Epithelial cell of proximal tubule (primary cell): ENCODE measurements around the gene TTLL9. TPM values are rescaled to one million over a fixed set of nuclear protein-coding genes. Genes with fewer than 3 reads are reported as not detected.

ENCODE experiments used
- DNase-seq: peaks from one replicate; pipeline ENCODE4 v3.0.0-alpha.2; 2011; ENCODE audit warnings: low read depth
- H3K4me3 ChIP-seq: 2 replicates; pipeline ENCODE4 v1.5.1; 2011; ENCODE audit warnings: low read depth, mild to moderate bottlenecking, low read length
- CTCF ChIP-seq: conservative IDR thresholded peaks from 2 replicates; pipeline ENCODE4 v1.5.1; 2012; ENCODE audit warnings: low read depth, mild to moderate bottlenecking, low read length
- total RNA-seq: library from RNA; depleted of rRNA; stranded (reverse); fragments of >200 nt; gene quantifications from 2 replicates; pipeline ENCODE4 v1.2.3, GENCODE V29; 2015

Gene TTLL9
- total RNA-seq, 1 donor from 2014 or later: not detected

- no peak for TF ChIP-seq CTCF
- DNase-seq: no peak
- no peak overlapping the region for H3K4me3 ChIP-seq
Observed at GRCh38 chr20:31849306-31849930, 21.0 kb upstream of the TTLL9 start.

GRCh38 chr20:31851240-31851955, 19.0 kb upstream of the TTLL9 start:
- no peak for TF ChIP-seq CTCF
- no peak for DNase-seq

GRCh38 chr20:31853481-31853880, 17.0 kb upstream of the TTLL9 start:
- no peak for TF ChIP-seq CTCF
- H3K4me3 ChIP-seq: no peak overlapping the region
- no peak for DNase-seq

More at GRCh38 chr20:31851240-31851955, 19.0 kb upstream of the TTLL9 start:
- no peak overlapping the region for H3K4me3 ChIP-seq

- no peak for DNase-seq
- no peak for TF ChIP-seq CTCF
- no peak overlapping the region for H3K4me3 ChIP-seq
Observed at GRCh38 chr20:31856516-31856915, 13.9 kb upstream of the TTLL9 start.

- DNase-seq: no peak
- no peak overlapping the region for H3K4me3 ChIP-seq
- TF ChIP-seq CTCF: no peak
Observed at GRCh38 chr20:31857861-31858759, 12.3 kb upstream of the TTLL9 start.

GRCh38 chr20:31858760-31859083, 11.7 kb upstream of the TTLL9 start:
- DNase-seq: no peak
- H3K4me3 ChIP-seq: no peak overlapping the region
- TF ChIP-seq CTCF: no peak
